ENCODE measurements around the gene MXD4. TPM values are rescaled to one million over a fixed set of nuclear protein-coding genes. Genes with fewer than 3 reads are reported as not detected.

MXD4 gene
- total and polyA plus RNA-seq, 2 experiments from 2014 or later, result 30.9 to 70.5 TPM

GRCh38 chr4:2272026-2272827, 10.3 kb upstream of the MXD4 start:
- Histone ChIP-seq H4K20me1 (ENCODE audit: insufficient read depth) (no peaks in the 10 kb centered on the region), H3K4me1 (ENCODE audit: insufficient read depth) (no peaks in the 10 kb centered on the region), H3K79me2 (ENCODE audit: insufficient read depth) (no peaks in the 10 kb centered on the region), H3F3A (ENCODE audit: insufficient read depth) (no peaks in the 10 kb centered on the region), H3K27me3 (replicated peaks; ENCODE audit: insufficient read depth) (no peaks in the 10 kb centered on the region), H3K36me3 (ENCODE audit: low read depth) (no peaks in the 10 kb centered on the region), H3K27ac (no peak overlapping the region), H2AFZ (no peak overlapping the region), H3K4me3 (no peak overlapping the region), H3K9me2 (ENCODE audit: insufficient read depth) (no peaks in the 10 kb centered on the region), H3K4me2 (ENCODE audit: unreplicated experiment) (no peak overlapping the region), H3K9ac (no peak overlapping the region), H3K9me3 (ENCODE audit: low read depth) (no peaks in the 10 kb centered on the region)
- no peak for DNase-seq
- TF ChIP-seq EZH2 (IDR thresholded peaks at IDR 0.05; ENCODE audit: insufficient read depth, poor library complexity, severe bottlenecking) (no peak), EZH2phosphoT487 (IDR thresholded peaks at IDR 0.05; ENCODE audit: insufficient read depth, low read depth) (no peak)
- in situ Hi-C loops (cut with MboI), result no loop called here
- WGBS, 2 experiments (ENCODE audit: low coverage in 1 of 2, low lambda C conversion rate in 2 of 2, missing lambda C conversion rate in 2 of 2), result 88 to 90% methylated on average over 23 to 25 of the region's 25 CpGs

- no peaks in the 10 kb centered on the region for H3K36me3 ChIP-seq (ENCODE audit: low read depth)
- no peak for DNase-seq
- H3F3A ChIP-seq (ENCODE audit: insufficient read depth), result peaks cover 4% of the 10 kb centered on the region; the same call in 1 of the 2 replicates
- TF ChIP-seq EZH2 (IDR thresholded peaks at IDR 0.05; ENCODE audit: insufficient read depth, poor library complexity, severe bottlenecking) (no peak), EZH2phosphoT487 (IDR thresholded peaks at IDR 0.05; ENCODE audit: insufficient read depth, low read depth) (no peak)
- 0 out of 2 replicates have a peak, but pooled peaks cover 1% of the 10 kb centered on the region for H3K4me1 ChIP-seq (ENCODE audit: insufficient read depth)
- H3K9me3 ChIP-seq (ENCODE audit: low read depth), result no peaks in the 10 kb centered on the region
- no peaks in the 10 kb centered on the region for H3K79me2 ChIP-seq (ENCODE audit: insufficient read depth)
- H2AFZ ChIP-seq, result no peak overlapping the region
- H3K4me3 ChIP-seq, result no peak overlapping the region
- H3K9me2 ChIP-seq (ENCODE audit: insufficient read depth), result no peaks in the 10 kb centered on the region
- no peaks in the 10 kb centered on the region for H3K27me3 ChIP-seq (replicated peaks; ENCODE audit: insufficient read depth)
- H3K4me2 ChIP-seq (ENCODE audit: unreplicated experiment), result no peak overlapping the region
- no peak overlapping the region for H3K27ac ChIP-seq
- H4K20me1 ChIP-seq (ENCODE audit: insufficient read depth), result no peaks in the 10 kb centered on the region
- in situ Hi-C loops (cut with MboI), result no loop called here
- H3K9ac ChIP-seq, result no peak overlapping the region
- WGBS, 2 experiments (ENCODE audit: low coverage in 1 of 2, low lambda C conversion rate in 2 of 2, missing lambda C conversion rate in 2 of 2), result 90% methylated on average over 21 to 26 of the region's 27 CpGs
Observed at GRCh38 chr4:2271279-2272025, 9.5 kb upstream of the MXD4 start.

GRCh38 chr4:2270341-2271165, 8.6 kb upstream of the MXD4 start:
- TF ChIP-seq EZH2phosphoT487 (IDR thresholded peaks at IDR 0.05; ENCODE audit: insufficient read depth, low read depth) (no peak), EZH2 (IDR thresholded peaks at IDR 0.05; ENCODE audit: insufficient read depth, poor library complexity, severe bottlenecking) (no peak)
- no peak overlapping the region for H2AFZ ChIP-seq
- H3K4me2 ChIP-seq (ENCODE audit: unreplicated experiment), result no peak overlapping the region
- H3K4me1 ChIP-seq (ENCODE audit: insufficient read depth), result 0 out of 2 replicates have a peak, but pooled peaks cover 8% of the 10 kb centered on the region
- H3K9me3 ChIP-seq (ENCODE audit: low read depth), result no peaks in the 10 kb centered on the region
- peaks cover 6% of the 10 kb centered on the region; the same call in 1 of the 2 replicates for H3F3A ChIP-seq (ENCODE audit: insufficient read depth)
- H3K27ac ChIP-seq, result no peak overlapping the region
- H3K27me3 ChIP-seq (replicated peaks; ENCODE audit: insufficient read depth), result no peaks in the 10 kb centered on the region
- no peak overlapping the region for H3K4me3 ChIP-seq
- in situ Hi-C loops (cut with MboI), result no loop called here
- no peaks in the 10 kb centered on the region for H3K79me2 ChIP-seq (ENCODE audit: insufficient read depth)
- H3K36me3 ChIP-seq (ENCODE audit: low read depth), result no peaks in the 10 kb centered on the region
- H4K20me1 ChIP-seq (ENCODE audit: insufficient read depth), result no peaks in the 10 kb centered on the region
- 83 to 84% methylated on average over 15 to 34 of the region's 34 CpGs for WGBS, 2 experiments (ENCODE audit: low coverage in 1 of 2, low lambda C conversion rate in 2 of 2, missing lambda C conversion rate in 2 of 2)
- no peak for DNase-seq
- no peak overlapping the region for H3K9ac ChIP-seq
- H3K9me2 ChIP-seq (ENCODE audit: insufficient read depth), result no peaks in the 10 kb centered on the region

GRCh38 chr4:2269618-2270163, 7.8 kb upstream of the MXD4 start:
- DNase-seq, result no peak
- Histone ChIP-seq H3K79me2 (ENCODE audit: insufficient read depth) (no peaks in the 10 kb centered on the region), H3K4me2 (ENCODE audit: unreplicated experiment) (no peak overlapping the region), H2AFZ (no peak overlapping the region), H3K4me1 (ENCODE audit: insufficient read depth) (0 out of 2 replicates have a peak, but pooled peaks cover 8% of the 10 kb centered on the region), H3F3A (ENCODE audit: insufficient read depth) (peaks cover 6% of the 10 kb centered on the region; the same call in 1 of the 2 replicates), H4K20me1 (ENCODE audit: insufficient read depth) (no peaks in the 10 kb centered on the region), H3K9me3 (ENCODE audit: low read depth) (no peaks in the 10 kb centered on the region), H3K9me2 (ENCODE audit: insufficient read depth) (no peaks in the 10 kb centered on the region), H3K4me3 (no peak overlapping the region), H3K27me3 (replicated peaks; ENCODE audit: insufficient read depth) (no peaks in the 10 kb centered on the region), H3K36me3 (ENCODE audit: low read depth) (no peaks in the 10 kb centered on the region), H3K9ac (no peak overlapping the region), H3K27ac (no peak overlapping the region)
- in situ Hi-C loops (cut with MboI), result no loop called here
- no peak for TF ChIP-seq EZH2phosphoT487 (IDR thresholded peaks at IDR 0.05; ENCODE audit: insufficient read depth, low read depth)
- TF ChIP-seq EZH2 (IDR thresholded peaks at IDR 0.05; ENCODE audit: insufficient read depth, poor library complexity, severe bottlenecking), result no peak
- 77 to 82% methylated on average over 10 to 12 of the region's 12 CpGs for WGBS, 2 experiments (ENCODE audit: low coverage in 1 of 2, low lambda C conversion rate in 2 of 2, missing lambda C conversion rate in 2 of 2)
